HG02938 (cell line): ENCODE data around the gene SORCS1.
"Not testable (repeated sequence)": the region's sequence is repeated elsewhere in the genome, so short reads cannot be mapped to it uniquely, and the experiment has no call there.

Source experiments
- ATAC-seq: cut with Tn5 transposase; IDR thresholded peaks from one replicate; pipeline ENCODE4 v1.9.1; 2021; ENCODE audit warnings: mild to moderate bottlenecking, moderate library complexity; ENCODE audit not compliant: unreplicated experiment

Gene SORCS1

GRCh38 chr10:107054469-107055156, 109.9 kb downstream of the SORCS1 start:
- ATAC-seq: no peak

GRCh38 chr10:107051769-107052168, 112.7 kb downstream of the SORCS1 start:
- no peak for ATAC-seq

GRCh38 chr10:107043461-107043860, 121.0 kb downstream of the SORCS1 start:
- no peak for ATAC-seq

- ATAC-seq: no peak
Measured at GRCh38 chr10:107037192-107038122, 127.0 kb downstream of the SORCS1 start.

GRCh38 chr10:107033799-107034422, 130.6 kb downstream of the SORCS1 start:
- no peak for ATAC-seq

- ATAC-seq: no peak
Measured at GRCh38 chr10:107032700-107033401, 131.7 kb downstream of the SORCS1 start.

GRCh38 chr10:107031931-107032699, 132.4 kb downstream of the SORCS1 start:
- ATAC-seq: no peak

GRCh38 chr10:107028236-107028635, 136.3 kb downstream of the SORCS1 start:
- ATAC-seq: no peak

GRCh38 chr10:107025676-107026075, 138.8 kb downstream of the SORCS1 start:
- no peak for ATAC-seq

- not testable (repeated sequence) for ATAC-seq
Measured at GRCh38 chr10:107024033-107024432, 140.5 kb downstream of the SORCS1 start.

- no peak for ATAC-seq
Measured at GRCh38 chr10:107022600-107023354, 141.7 kb downstream of the SORCS1 start.

- no peak for ATAC-seq
Measured at GRCh38 chr10:107019154-107019553, 145.4 kb downstream of the SORCS1 start.

GRCh38 chr10:107013258-107014006, 151.1 kb downstream of the SORCS1 start:
- no peak for ATAC-seq

GRCh38 chr10:107011992-107012391, 152.5 kb downstream of the SORCS1 start:
- no peak for ATAC-seq

GRCh38 chr10:107011105-107011504, 153.4 kb downstream of the SORCS1 start:
- ATAC-seq: no peak

- no peak for ATAC-seq
Measured at GRCh38 chr10:107010531-107010930, 154.0 kb downstream of the SORCS1 start.

GRCh38 chr10:107004362-107004761, 160.1 kb downstream of the SORCS1 start:
- ATAC-seq: no peak

GRCh38 chr10:107002068-107002467, 162.4 kb downstream of the SORCS1 start:
- no peak for ATAC-seq
